KMS-11 (cell line): ENCODE results near the gene CDK19.
"Not testable (repeated sequence)": the region's sequence is repeated elsewhere in the genome, so short reads cannot be mapped to it uniquely, and the experiment has no call there.

Experiments used
- H2AFZ ChIP-seq: fragments of 200-600 bp; sonication (generic); 2 replicates; pipeline ENCODE4 v1.6.1; 2016; ENCODE audit warnings: antibody characterized with exemption, mixed run types, low read depth
- H3K27ac ChIP-seq: fragments of 200-600 bp; sonication (generic); 2 replicates; pipeline ENCODE4 v1.6.1; 2016; ENCODE audit warnings: mild to moderate bottlenecking, mixed run types
- H3K27me3 ChIP-seq: fragments of 200-600 bp; sonication (generic); 2 replicates; pipeline ENCODE4 v1.6.1; 2017; ENCODE audit warnings: mild to moderate bottlenecking, low read depth, mixed run types, moderate library complexity; ENCODE audit not compliant: insufficient read depth
- H3K36me3 ChIP-seq: fragments of 200-600 bp; sonication (generic); 2 replicates; pipeline ENCODE4 v1.6.1; 2017; ENCODE audit warnings: mild to moderate bottlenecking, mixed run types; ENCODE audit not compliant: insufficient read depth
- H3K4me1 ChIP-seq: fragments of 200-600 bp; sonication (generic); 2 replicates; pipeline ENCODE4 v1.6.1; 2016; ENCODE audit warnings: mild to moderate bottlenecking, low read depth, mixed run types; ENCODE audit not compliant: poor library complexity, severe bottlenecking
- H3K4me2 ChIP-seq: fragments of 200-600 bp; sonication (generic); 2 replicates; pipeline ENCODE4 v1.7.0; 2016; ENCODE audit warnings: mild to moderate bottlenecking, mixed run types
- H3K4me3 ChIP-seq: fragments of 200-600 bp; sonication (generic); IDR thresholded peaks from 2 replicates; pipeline ENCODE4 v1.6.1; 2017; ENCODE audit warnings: low read depth, low read length, mixed read lengths; ENCODE audit not compliant: insufficient read depth
- H3K79me2 ChIP-seq: fragments of 200-600 bp; sonication (generic); 2 replicates; pipeline ENCODE4 v1.6.1; 2016; ENCODE audit warnings: low read depth, mixed run types; ENCODE audit not compliant: insufficient read depth
- H3K9ac ChIP-seq: fragments of 200-600 bp; sonication (generic); 2 replicates; pipeline ENCODE4 v1.6.1; 2016; ENCODE audit warnings: mild to moderate bottlenecking, mixed run types
- H4K20me1 ChIP-seq: fragments of 200-600 bp; sonication (generic); 2 replicates; pipeline ENCODE4 v1.6.1; 2016; ENCODE audit warnings: mild to moderate bottlenecking, mixed run types; ENCODE audit not compliant: insufficient read depth
- CTCF ChIP-seq: fragments of 200-600 bp; sonication (generic); conservative IDR thresholded peaks from 2 replicates; pipeline ENCODE4 v1.6.1; 2017; ENCODE audit warnings: low read depth, mild to moderate bottlenecking, antibody characterized with exemption, low read length, moderate library complexity, mixed read lengths

CDK19 gene

GRCh38 chr6:110812719-110813118 is 2.5 kb downstream of the CDK19 start:
- Histone ChIP-seq H3K79me2 (peaks cover 26% of the 10 kb centered on the region; the same call in 1 of the 2 replicates), H2AFZ (no peak overlapping the region), H3K27me3 (no peaks in the 10 kb centered on the region), H3K4me3 (no peak overlapping the region), H4K20me1 (no peaks in the 10 kb centered on the region), H3K4me1 (peaks cover 22% of the 10 kb centered on the region), H3K9ac (no peak overlapping the region), H3K27ac (no peak overlapping the region), H3K36me3 (no peaks in the 10 kb centered on the region), H3K4me2 (peak overlapping the region; percentile 69; the same call in 1 of the 2 replicates)
- no peak for TF ChIP-seq CTCF

GRCh38 chr6:110810896-110811586 is 4.2 kb downstream of the CDK19 start:
- Histone ChIP-seq H3K36me3 (no peaks in the 10 kb centered on the region), H3K27me3 (no peaks in the 10 kb centered on the region), H3K4me1 (peaks cover 12% of the 10 kb centered on the region), H3K79me2 (peaks cover 26% of the 10 kb centered on the region; the same call in 1 of the 2 replicates), H4K20me1 (no peaks in the 10 kb centered on the region), H3K4me3 (no peak overlapping the region), H2AFZ (no peak overlapping the region), H3K4me2 (no peak overlapping the region), H3K27ac (no peak overlapping the region), H3K9ac (no peak overlapping the region)
- no peak for TF ChIP-seq CTCF

- H3K9ac ChIP-seq = no peak overlapping the region
- no peaks in the 10 kb centered on the region for H3K27me3 ChIP-seq
- H3K4me3 ChIP-seq = no peak overlapping the region
- H4K20me1 ChIP-seq = no peaks in the 10 kb centered on the region
- peaks cover 26% of the 10 kb centered on the region; the same call in 1 of the 2 replicates for H3K79me2 ChIP-seq
- TF ChIP-seq CTCF = no peak
- no peaks in the 10 kb centered on the region for H3K36me3 ChIP-seq
- no peak overlapping the region for H3K27ac ChIP-seq
- no peak overlapping the region for H2AFZ ChIP-seq
- peaks cover 12% of the 10 kb centered on the region for H3K4me1 ChIP-seq
- H3K4me2 ChIP-seq = no peak overlapping the region
These were observed 5.5 kb downstream of the CDK19 start for GRCh38 chr6:110809792-110810191.

- H2AFZ ChIP-seq, H3K27me3 ChIP-seq, H3K79me2 ChIP-seq, H3K27ac ChIP-seq, H3K4me2 ChIP-seq, H3K4me1 ChIP-seq, H3K4me3 ChIP-seq, H3K36me3 ChIP-seq, H3K9ac ChIP-seq, H4K20me1 ChIP-seq: not testable (repeated sequence)
These were observed 13.1 kb downstream of the CDK19 start for GRCh38 chr6:110802175-110802574.

GRCh38 chr6:110800839-110801196 is 14.5 kb downstream of the CDK19 start:
- H3K36me3 ChIP-seq = no peaks in the 10 kb centered on the region
- TF ChIP-seq CTCF = no peak
- no peaks in the 10 kb centered on the region for H3K4me1 ChIP-seq
- no peak overlapping the region for H3K4me3 ChIP-seq
- no peaks in the 10 kb centered on the region for H4K20me1 ChIP-seq
- no peak overlapping the region for H3K27ac ChIP-seq
- H3K4me2 ChIP-seq = no peak overlapping the region
- no peak overlapping the region for H2AFZ ChIP-seq
- no peaks in the 10 kb centered on the region for H3K27me3 ChIP-seq
- H3K9ac ChIP-seq = no peak overlapping the region
- no peaks in the 10 kb centered on the region for H3K79me2 ChIP-seq
